GM19239 (cell line): ENCODE measurements around the gene SERPINF2.
A peak's percentile ranks its signal among the peaks of the same experiment; 100 is the strongest.
"Not testable (repeated sequence)": the region's sequence is repeated elsewhere in the genome, so short reads cannot be mapped to it uniquely, and the experiment has no call there.

Source experiments
- DNase-seq: peaks from one replicate; pipeline ENCODE4 v3.0.0; 2011; ENCODE audit warnings: low spot score; ENCODE audit not compliant: insufficient read length
- FAIRE-seq: peaks from 2 replicates; lab custom pipeline; 2011; peaks lifted over from hg19 to GRCh38; lab: Jason Lieb, UNC

Gene SERPINF2

GRCh38 chr17:1732833-1733321 lies 9.8 kb upstream of the SERPINF2 start:
- FAIRE-seq (no peak), DNase-seq (no peak)

GRCh38 chr17:1733759-1734158 lies 8.9 kb upstream of the SERPINF2 start:
- FAIRE-seq = no peak

DNA sequence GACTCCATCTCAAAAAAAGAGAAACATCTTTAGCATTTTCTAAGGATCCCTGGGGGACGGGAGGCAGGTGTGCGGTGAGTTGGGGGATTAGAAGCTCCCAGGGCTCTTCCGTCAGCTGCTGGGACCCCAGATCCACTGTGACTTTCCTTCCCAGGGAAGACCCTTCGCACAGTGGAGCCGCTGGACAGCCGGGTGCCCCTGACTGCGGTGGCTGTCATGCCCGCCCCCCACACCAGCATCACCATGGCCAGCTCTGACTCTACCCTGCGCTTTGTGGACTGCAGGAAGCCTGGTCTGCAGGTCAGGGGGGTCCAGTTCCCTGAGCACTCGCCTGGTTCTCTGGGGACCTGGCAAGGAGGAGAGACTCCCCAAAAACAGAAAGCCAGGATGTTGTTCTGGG lies 7.3 kb upstream of the SERPINF2 start:
- FAIRE-seq = no peak
- no peak for DNase-seq

More at GRCh38 chr17:1733759-1734158, 8.9 kb upstream of the SERPINF2 start:
- no peak for DNase-seq

DNA sequence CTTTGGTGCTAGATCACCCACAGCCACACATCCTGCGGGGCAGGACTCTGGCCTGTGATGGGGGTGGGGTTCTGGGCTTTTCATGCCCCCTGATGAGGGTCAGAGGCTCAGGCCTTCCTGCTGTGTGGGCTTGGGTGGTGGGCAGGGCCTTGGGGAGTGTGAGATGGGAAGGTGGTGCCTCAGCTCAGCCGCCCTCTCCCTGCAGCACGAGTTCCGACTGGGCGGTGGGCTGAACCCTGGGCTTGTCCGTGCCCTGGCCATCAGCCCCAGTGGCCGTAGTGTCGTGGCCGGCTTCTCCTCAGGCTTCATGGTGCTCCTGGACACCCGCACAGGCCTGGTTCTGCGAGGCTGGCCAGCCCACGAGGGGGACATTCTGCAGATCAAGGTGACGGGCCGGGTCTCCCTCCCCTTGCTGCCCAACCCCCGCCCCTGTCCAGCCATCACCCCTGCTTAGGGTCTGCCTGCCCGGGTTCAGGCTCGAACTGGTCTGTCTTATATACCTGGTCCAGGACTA lies 6.8 kb upstream of the SERPINF2 start:
- no peak for FAIRE-seq
- DNase-seq = no peak

DNA sequence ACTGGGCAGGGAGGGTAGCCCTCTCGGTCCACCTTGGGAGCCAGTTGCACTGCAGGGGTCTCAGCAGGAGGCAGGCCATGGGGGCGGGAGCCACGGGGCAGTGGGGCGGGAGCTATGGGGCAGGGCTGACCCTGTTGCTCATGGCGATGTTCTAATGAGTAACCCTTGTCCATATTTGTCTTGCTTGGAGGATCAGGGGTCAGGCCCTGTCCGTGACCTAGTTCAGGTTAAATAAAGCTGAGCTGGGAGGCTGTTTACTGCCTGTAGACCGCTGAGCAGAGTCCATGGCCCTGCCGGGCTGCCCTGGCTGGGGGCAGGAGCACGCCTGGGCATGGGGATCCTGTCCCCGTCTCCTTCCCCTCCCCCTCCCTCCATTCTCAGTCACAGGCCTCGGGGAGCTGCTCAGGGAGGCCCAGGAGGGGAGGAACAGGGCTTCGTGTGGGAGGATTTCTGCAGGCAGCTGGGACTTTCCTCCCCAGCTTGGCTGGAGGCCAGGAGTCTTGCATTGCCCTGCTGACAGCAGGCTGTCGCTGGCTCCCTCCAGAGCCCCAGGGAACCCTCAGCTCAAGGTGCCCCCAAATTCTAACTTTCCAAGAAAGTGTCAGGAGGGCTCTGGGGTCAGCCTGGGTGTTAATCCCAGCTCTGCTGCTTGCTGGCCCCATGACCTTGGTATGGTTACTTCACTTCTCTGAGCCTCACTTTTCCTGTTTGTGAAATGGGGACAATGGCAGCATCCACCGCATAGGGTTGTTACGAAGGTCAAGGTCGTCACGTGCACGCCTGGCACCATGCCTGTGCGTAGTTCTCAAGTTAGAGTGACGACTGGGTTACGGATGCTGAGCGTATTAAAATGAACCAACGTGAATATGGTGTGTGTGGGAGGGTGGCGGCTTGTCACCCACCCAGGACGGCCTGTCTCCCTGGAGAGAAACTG lies 6.1 kb upstream of the SERPINF2 start:
- peak; percentile 70 for FAIRE-seq
- DNase-seq = peak; percentile 69

GRCh38 chr17:1737531-1738291 lies 5.0 kb upstream of the SERPINF2 start:
- FAIRE-seq (no peak), DNase-seq (no peak)

DNA sequence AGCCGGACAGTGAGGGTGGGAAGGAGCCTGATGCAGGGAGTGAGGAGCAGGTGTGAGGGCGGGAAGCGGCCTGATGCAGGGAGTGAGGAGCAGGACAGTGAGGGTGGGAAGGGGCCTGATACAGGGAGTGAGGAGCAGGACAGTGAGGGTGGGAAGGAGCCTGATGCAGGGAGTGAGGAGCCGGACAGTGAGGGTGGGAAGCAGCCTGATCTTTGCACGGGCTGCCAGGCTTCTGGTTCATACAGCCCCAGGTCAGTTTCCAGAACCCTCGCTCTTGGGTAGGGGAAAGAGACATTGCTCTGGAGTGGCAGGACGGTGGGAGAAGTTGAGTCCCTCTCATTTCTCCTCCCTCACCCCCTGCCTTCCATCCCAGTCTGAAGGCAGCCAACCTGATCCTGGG lies 772 bp upstream of the SERPINF2 start:
- DNase-seq, FAIRE-seq: not testable (repeated sequence)

- no peak for FAIRE-seq
- DNase-seq = no peak
Measured at GRCh38 chr17:1743088-1743439, 393 bp downstream of the SERPINF2 start.

DNA sequence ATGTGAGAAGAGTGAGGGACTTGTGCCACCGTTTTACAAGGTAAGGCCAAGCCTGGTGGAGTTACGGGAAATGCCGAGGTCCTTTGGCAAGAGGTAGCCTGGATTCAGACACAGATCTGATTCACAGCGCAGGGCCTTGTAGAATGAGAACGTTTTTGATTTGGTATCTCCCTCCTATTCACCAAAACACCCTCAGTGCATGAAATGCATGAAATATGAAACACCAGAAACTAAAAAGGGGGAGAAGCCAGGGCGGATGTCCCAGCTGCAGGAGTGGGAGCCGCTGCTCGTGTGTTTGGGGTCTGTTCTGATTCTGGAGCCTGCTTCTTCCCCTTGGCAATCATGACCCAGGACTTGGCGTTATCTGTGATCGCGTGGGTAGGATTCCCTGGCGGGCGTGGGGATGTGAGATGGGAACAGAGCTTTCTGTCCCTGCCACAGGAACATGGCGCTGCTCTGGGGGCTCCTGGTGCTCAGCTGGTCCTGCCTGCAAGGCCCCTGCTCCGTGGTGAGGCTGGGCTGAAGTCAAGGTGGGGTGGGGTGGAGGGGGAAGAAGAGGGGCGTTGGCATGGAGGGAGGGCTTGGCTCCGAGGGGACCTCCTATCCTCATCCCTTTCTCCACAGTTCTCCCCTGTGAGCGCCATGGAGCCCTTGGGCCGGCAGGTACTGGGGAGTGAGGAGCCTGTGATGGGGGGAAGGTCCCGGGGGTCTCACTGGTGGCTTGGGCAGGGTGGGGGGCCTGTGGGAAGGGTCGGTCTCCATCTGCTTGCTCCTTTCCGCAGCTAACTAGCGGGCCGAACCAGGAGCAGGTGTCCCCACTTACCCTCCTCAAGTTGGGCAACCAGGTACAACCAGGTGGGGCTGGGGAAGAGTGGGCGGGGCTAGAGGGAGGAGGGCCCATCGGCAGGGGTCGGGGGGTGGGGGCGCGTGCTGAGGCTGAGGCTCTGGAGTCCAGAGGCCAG lies 2.2 kb downstream of the SERPINF2 start:
- DNase-seq (no peak), FAIRE-seq (no peak)

- no peak for FAIRE-seq
- DNase-seq = no peak
Measured at GRCh38 chr17:1745513-1746020, 2.9 kb downstream of the SERPINF2 start.

- FAIRE-seq = no peak
- DNase-seq = no peak
Measured at GRCh38 chr17:1746975-1747543, 4.4 kb downstream of the SERPINF2 start.

DNA sequence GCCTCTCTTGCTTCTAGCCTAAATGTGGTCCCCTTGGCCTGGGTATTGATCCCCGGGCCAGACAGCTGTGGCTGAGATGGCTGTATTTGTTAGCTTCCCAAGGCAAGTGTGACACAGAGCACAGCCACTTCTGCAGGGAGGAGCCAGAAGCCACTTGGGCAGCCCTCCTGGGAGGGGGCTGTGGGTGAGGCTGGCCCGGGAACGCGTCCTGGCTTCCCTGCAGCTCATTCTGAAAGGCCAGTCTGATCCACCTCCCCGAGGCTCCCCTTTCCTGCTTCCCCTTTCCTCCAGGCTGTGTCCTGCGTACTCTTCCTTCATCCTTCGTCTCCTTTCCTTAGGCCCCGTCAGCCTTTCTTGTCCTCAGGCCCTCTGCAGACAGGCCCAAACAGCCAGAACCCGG lies 8.0 kb downstream of the SERPINF2 start:
- FAIRE-seq (no peak), DNase-seq (no peak)

DNA sequence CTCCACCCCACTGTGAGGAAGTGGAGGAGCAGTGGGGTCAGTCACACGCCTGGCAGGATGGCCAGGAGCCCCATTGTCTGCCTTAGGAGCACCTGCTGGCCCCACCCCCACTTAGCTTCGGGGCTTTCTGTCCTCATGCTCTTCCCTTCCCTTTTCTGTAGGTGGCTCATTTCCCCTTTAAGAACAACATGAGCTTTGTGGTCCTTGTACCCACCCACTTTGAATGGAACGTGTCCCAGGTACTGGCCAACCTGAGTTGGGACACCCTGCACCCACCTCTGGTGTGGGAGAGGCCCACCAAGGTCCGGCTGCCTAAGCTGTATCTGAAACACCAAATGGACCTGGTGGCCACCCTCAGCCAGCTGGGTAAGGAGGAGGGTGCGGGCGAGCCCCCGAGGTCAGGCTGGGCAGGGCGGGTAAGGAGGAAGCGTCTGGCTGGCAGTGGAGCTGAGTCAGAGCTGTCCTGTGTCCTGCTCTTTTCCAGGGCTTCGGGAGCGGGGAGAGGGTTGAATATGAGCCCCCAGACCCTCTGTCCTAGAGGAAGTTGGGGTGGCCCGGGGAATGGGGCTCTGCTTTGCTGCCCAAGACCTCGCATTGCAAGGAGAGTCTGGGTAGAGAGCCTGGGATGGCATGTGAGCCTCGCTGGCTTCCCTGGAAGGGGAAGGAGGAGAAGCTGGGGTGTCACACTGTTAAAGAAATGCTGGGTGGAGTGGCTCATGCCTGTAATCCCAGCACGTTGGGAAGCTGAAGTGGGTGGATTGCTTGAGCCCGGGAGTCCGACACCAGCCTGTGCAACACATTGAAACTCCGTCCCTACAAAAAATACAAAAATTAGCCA lies 10.0 kb downstream of the SERPINF2 start:
- no peak for DNase-seq

DNA sequence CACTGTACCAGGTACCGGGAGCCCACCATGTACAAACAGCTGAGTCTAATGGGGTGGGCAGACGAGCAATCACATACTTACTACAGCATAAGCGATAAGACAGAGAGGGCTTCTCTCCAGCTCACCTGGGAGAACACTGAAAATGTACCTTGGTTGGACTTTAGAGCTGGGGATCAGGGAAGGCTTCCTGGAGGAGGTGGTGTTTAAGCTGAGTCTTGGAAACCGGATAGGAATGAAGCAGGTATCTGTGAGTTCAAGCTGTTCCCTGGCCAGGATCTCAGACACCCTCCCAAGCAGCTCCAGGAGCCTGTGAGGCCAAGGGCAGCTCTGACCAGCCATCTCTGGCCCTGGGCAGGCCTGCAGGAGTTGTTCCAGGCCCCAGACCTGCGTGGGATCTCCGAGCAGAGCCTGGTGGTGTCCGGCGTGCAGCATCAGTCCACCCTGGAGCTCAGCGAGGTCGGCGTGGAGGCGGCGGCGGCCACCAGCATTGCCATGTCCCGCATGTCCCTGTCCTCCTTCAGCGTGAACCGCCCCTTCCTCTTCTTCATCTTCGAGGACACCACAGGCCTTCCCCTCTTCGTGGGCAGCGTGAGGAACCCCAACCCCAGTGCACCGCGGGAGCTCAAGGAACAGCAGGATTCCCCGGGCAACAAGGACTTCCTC lies 11.2 kb downstream of the SERPINF2 start:
- FAIRE-seq (no peak), DNase-seq (no peak)

More for the DNA sequence above, 10.0 kb downstream of the SERPINF2 start:
- FAIRE-seq = no peak

DNA sequence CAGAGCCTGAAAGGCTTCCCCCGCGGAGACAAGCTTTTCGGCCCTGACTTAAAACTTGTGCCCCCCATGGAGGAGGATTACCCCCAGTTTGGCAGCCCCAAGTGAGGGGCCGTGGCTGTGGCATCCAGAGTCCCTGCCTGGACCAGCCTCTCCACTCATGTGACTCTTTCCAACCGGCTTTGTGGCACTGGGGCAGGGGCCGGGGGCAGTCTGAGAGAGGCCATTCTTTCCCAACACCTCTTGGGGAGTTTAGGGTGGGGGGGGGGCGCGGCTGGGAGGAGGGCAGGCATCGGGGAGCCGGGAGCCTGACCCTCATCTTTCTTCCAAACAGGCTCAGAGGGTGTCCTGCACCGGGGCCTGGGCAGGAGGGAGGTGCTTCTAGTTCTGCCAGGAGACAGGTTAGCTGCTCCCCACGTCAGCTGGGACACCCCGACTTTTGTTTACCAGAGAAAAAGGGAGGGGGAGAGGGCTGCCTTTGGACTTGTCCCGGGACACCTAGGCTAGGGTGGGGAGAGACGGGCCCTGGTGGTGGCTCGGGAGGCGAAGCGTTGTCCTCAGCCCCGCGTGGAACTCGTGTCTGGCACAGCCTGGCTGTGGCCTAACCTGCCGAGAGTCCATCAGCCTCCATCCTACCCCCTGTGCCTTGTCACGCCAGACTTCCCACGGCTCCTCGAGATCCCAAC lies 11.9 kb downstream of the SERPINF2 start:
- FAIRE-seq (no peak), DNase-seq (no peak)

DNA sequence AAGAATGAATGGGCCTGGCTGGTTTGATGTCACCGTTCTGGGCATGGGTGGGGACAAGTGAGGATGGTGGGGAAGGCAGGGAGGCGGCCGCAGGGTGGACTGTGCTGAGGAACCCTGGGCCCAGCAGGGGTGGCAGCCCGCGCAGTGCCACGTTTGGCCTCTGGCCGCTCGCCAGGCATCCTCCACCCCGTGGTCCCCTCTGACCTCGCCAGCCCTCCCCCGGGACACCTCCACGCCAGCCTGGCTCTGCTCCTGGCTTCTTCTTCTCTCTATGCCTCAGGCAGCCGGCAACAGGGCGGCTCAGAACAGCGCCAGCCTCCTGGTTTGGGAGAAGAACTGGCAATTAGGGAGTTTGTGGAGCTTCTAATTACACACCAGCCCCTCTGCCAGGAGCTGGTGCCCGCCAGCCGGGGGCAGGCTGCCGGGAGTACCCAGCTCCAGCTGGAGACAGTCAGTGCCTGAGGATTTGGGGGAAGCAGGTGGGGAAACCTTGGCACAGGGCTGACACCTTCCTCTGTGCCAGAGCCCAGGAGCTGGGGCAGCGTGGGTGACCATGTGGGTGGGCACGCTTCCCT lies 12.7 kb downstream of the SERPINF2 start:
- DNase-seq = no peak
- no peak for FAIRE-seq

DNA sequence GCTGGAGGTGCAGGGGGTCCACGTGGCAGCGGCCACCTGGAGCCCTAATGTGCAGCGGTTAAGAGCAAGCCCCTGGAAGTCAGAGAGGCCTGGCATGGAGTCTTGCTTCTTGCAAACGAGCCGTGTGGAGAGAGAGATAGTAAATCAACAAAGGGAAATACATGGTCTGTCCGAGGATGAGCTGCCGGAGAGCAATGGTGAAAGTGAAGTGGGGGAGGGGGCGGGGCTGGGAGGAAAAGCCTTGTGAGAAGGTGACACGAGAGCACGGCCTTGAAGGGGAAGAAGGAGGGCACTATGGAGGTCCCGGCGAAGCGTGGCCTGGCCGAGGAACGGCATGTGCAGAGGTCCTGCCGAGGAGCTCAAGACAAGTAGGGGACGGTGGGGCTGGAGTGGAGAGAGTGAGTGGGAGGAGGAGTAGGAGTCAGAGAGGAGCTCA lies 13.2 kb downstream of the SERPINF2 start:
- FAIRE-seq = no peak
- no peak for DNase-seq
